KMS-11 (cell line): ENCODE results near the gene DLG2.

Source experiments
- H2AFZ ChIP-seq: fragments of 200-600 bp; sonication (generic); 2 replicates; pipeline ENCODE4 v1.6.1; 2016; ENCODE audit warnings: antibody characterized with exemption, mixed run types, low read depth
- H3K27ac ChIP-seq: fragments of 200-600 bp; sonication (generic); 2 replicates; pipeline ENCODE4 v1.6.1; 2016; ENCODE audit warnings: mild to moderate bottlenecking, mixed run types
- H3K27me3 ChIP-seq: fragments of 200-600 bp; sonication (generic); 2 replicates; pipeline ENCODE4 v1.6.1; 2017; ENCODE audit warnings: mild to moderate bottlenecking, low read depth, mixed run types, moderate library complexity; ENCODE audit not compliant: insufficient read depth
- H3K36me3 ChIP-seq: fragments of 200-600 bp; sonication (generic); 2 replicates; pipeline ENCODE4 v1.6.1; 2017; ENCODE audit warnings: mild to moderate bottlenecking, mixed run types; ENCODE audit not compliant: insufficient read depth
- H3K4me1 ChIP-seq: fragments of 200-600 bp; sonication (generic); 2 replicates; pipeline ENCODE4 v1.6.1; 2016; ENCODE audit warnings: mild to moderate bottlenecking, low read depth, mixed run types; ENCODE audit not compliant: poor library complexity, severe bottlenecking
- H3K4me2 ChIP-seq: fragments of 200-600 bp; sonication (generic); 2 replicates; pipeline ENCODE4 v1.7.0; 2016; ENCODE audit warnings: mild to moderate bottlenecking, mixed run types
- H3K4me3 ChIP-seq: fragments of 200-600 bp; sonication (generic); IDR thresholded peaks from 2 replicates; pipeline ENCODE4 v1.6.1; 2017; ENCODE audit warnings: low read depth, low read length, mixed read lengths; ENCODE audit not compliant: insufficient read depth
- H3K79me2 ChIP-seq: fragments of 200-600 bp; sonication (generic); 2 replicates; pipeline ENCODE4 v1.6.1; 2016; ENCODE audit warnings: low read depth, mixed run types; ENCODE audit not compliant: insufficient read depth
- H3K9ac ChIP-seq: fragments of 200-600 bp; sonication (generic); 2 replicates; pipeline ENCODE4 v1.6.1; 2016; ENCODE audit warnings: mild to moderate bottlenecking, mixed run types
- H4K20me1 ChIP-seq: fragments of 200-600 bp; sonication (generic); 2 replicates; pipeline ENCODE4 v1.6.1; 2016; ENCODE audit warnings: mild to moderate bottlenecking, mixed run types; ENCODE audit not compliant: insufficient read depth
- TF ChIP-seq, protein P1 (sequence below): fragments of 200-600 bp; sonication (generic); conservative IDR thresholded peaks from 2 replicates; pipeline ENCODE4 v1.6.1; 2017; ENCODE audit warnings: low read depth, mild to moderate bottlenecking, antibody characterized with exemption, low read length, moderate library complexity, mixed read lengths

Gene DLG2

DNA sequence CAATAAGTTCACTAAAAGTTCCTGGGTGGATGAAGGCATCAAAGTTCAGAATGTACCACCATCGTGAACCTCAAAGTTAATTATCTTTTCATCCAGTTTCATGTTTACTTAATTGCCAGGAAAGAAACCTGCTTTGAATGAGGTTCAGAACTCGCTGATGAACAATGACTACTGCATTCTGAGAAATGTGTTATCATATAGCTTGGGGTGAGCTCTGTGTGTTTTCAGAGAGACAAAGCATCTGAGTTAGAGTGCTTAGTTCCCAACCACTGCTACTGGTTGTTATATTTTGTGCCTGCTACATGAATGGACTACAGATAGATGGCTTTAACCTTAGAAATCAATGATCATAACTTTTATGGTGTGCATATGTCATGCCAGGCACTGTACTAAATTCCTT, 1131.0 kb downstream of the DLG2 start:
- H2AFZ ChIP-seq = no peak overlapping the region
- H3K9ac ChIP-seq = no peak overlapping the region
- no peak overlapping the region for H3K27ac ChIP-seq
- H3K27me3 ChIP-seq = no peaks in the 10 kb centered on the region
- no peaks in the 10 kb centered on the region for H3K36me3 ChIP-seq
- no peak overlapping the region for H3K4me2 ChIP-seq
- H3K79me2 ChIP-seq = no peaks in the 10 kb centered on the region
- TF ChIP-seq, protein P1, sequence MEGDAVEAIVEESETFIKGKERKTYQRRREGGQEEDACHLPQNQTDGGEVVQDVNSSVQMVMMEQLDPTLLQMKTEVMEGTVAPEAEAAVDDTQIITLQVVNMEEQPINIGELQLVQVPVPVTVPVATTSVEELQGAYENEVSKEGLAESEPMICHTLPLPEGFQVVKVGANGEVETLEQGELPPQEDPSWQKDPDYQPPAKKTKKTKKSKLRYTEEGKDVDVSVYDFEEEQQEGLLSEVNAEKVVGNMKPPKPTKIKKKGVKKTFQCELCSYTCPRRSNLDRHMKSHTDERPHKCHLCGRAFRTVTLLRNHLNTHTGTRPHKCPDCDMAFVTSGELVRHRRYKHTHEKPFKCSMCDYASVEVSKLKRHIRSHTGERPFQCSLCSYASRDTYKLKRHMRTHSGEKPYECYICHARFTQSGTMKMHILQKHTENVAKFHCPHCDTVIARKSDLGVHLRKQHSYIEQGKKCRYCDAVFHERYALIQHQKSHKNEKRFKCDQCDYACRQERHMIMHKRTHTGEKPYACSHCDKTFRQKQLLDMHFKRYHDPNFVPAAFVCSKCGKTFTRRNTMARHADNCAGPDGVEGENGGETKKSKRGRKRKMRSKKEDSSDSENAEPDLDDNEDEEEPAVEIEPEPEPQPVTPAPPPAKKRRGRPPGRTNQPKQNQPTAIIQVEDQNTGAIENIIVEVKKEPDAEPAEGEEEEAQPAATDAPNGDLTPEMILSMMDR = no peak
- H4K20me1 ChIP-seq = no peaks in the 10 kb centered on the region
- no peak overlapping the region for H3K4me3 ChIP-seq
- H3K4me1 ChIP-seq = no peaks in the 10 kb centered on the region

DNA sequence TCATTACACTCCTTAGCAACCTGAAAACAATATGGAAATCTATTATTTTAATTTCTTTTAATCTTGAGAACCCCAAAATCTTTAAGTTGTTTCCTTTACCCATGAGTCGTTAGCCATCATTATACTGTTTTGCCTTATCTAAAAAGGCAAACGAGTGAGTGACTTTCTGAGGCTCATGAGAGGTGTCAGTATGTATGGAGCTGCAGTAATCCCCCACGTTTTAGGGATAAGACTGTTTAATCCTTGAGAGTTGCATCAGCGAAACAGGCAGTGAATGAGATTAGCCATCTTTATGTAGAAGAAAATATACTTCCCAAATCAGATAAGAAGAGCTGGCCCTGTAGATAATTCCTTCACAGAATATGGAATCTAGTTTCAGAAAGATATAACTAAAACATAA, 1147.0 kb downstream of the DLG2 start:
- Histone ChIP-seq H3K27ac (no peak overlapping the region), H3K4me2 (no peak overlapping the region), H3K4me1 (no peaks in the 10 kb centered on the region), H3K4me3 (no peak overlapping the region), H3K9ac (no peak overlapping the region), H3K79me2 (no peaks in the 10 kb centered on the region), H4K20me1 (no peaks in the 10 kb centered on the region), H2AFZ (no peak overlapping the region), H3K36me3 (no peaks in the 10 kb centered on the region), H3K27me3 (no peaks in the 10 kb centered on the region)
- TF ChIP-seq, protein P1 = no peak

- TF ChIP-seq, protein P1 = no peak
- Histone ChIP-seq H3K4me2 (no peak overlapping the region), H4K20me1 (no peaks in the 10 kb centered on the region), H2AFZ (no peak overlapping the region), H3K27me3 (no peaks in the 10 kb centered on the region), H3K4me1 (no peaks in the 10 kb centered on the region), H3K36me3 (no peaks in the 10 kb centered on the region), H3K4me3 (no peak overlapping the region), H3K79me2 (no peaks in the 10 kb centered on the region), H3K27ac (no peak overlapping the region), H3K9ac (no peak overlapping the region)
Observed at GRCh38 chr11:84476581-84476980, 1150.6 kb downstream of the DLG2 start.

DNA sequence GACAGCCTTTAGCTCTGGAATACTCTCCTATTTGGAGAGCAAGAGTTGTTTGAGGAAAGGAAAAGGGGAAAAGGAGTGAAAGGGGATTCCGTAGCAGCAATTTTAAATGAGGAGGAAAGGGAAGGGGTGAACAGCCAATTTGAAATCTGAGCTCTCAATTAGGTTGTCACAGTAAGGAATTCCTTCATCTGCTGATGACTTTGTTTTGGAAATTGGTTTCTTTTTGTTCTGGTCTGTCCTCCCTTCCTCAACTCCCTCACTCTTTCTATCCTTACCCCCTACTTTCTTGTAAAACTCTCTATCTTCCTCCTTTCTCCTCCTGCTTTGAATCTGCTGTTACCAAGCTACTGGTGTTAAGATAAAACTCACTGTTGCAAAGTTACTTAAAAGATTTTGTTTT, 1155.6 kb downstream of the DLG2 start:
- no peak overlapping the region for H3K9ac ChIP-seq
- no peak overlapping the region for H3K4me3 ChIP-seq
- no peak overlapping the region for H3K27ac ChIP-seq
- H2AFZ ChIP-seq = no peak overlapping the region
- H3K36me3 ChIP-seq = no peaks in the 10 kb centered on the region
- H3K27me3 ChIP-seq = no peaks in the 10 kb centered on the region
- H4K20me1 ChIP-seq = no peaks in the 10 kb centered on the region
- TF ChIP-seq, protein P1 = no peak
- no peak overlapping the region for H3K4me2 ChIP-seq
- H3K4me1 ChIP-seq = no peaks in the 10 kb centered on the region
- H3K79me2 ChIP-seq = no peaks in the 10 kb centered on the region

DNA sequence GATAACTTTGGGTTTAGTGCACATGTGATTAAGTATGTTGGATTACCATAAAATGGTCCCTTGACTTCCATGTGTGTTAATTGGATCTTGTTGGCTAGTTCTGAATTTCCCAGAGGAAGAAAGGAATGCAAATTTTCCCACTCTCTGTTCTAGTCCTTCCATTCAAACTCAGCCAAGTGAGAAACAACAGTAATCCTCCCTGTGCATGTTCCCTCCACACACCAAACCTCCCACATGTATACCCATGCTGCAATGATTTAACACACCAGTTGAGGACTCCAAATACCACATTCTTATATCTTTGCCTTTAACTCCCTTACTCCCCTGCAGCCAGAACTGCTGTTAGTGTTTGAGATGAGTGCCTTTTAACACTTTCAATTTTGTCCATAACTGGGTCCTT, 1158.9 kb downstream of the DLG2 start:
- Histone ChIP-seq H3K27me3 (no peaks in the 10 kb centered on the region), H3K36me3 (no peaks in the 10 kb centered on the region), H3K4me3 (no peak overlapping the region), H3K9ac (no peak overlapping the region), H3K4me2 (no peak overlapping the region), H4K20me1 (no peaks in the 10 kb centered on the region), H3K27ac (no peak overlapping the region), H2AFZ (no peak overlapping the region), H3K79me2 (no peaks in the 10 kb centered on the region), H3K4me1 (no peaks in the 10 kb centered on the region)
- TF ChIP-seq, protein P1 = no peak
